ENCODE data around the gene OXT. TPM values are rescaled to one million over a fixed set of nuclear protein-coding genes. Genes with fewer than 3 reads are reported as not detected.

The OXT gene
- total and polyA plus RNA-seq, 2 of the 4 experiments (the other 2 are of a cell fraction), result not detected

DNA sequence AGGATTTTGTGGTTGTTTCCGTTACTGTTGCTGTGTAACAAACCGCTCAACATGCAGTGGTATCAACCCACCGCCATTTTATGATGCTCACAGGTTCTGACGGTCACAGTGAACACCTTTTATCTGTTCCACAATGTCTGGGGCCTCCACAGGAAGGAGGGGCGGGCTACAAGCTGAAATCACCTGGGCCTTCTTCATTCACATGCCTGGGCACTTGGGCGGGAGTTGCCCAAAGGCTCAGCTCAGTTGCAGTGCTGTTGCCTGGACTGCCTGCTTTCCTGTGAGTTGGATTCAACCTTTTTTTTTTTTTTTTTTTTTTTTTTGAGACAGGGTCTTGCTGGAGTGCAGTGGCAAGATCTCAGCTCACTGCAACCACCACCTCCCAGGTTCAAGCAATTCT is 29.8 kb downstream of the OXT start:
- ChIA-PET CTCF (no interaction called here), POLR2A (ENCODE audit: unreplicated experiment) (no interaction called here)
- Histone ChIP-seq H3K9me3 (ENCODE audit: control insufficient read depth, insufficient read depth, low read length) (no peaks in the 10 kb centered on the region), H3K56ac (ENCODE audit: extremely low read depth, insufficient read depth, low read length) (no peak overlapping the region), H2BK20ac (ENCODE audit: low read depth, low read length) (no peak overlapping the region), H3K4me3 (ENCODE audit: insufficient read depth, low read depth, low read length) (no peak overlapping the region), H3K9ac (ENCODE audit: low read depth, low read length) (no peak overlapping the region), H3K18ac (ENCODE audit: low read depth, low read length) (no peak overlapping the region), H3K4ac (ENCODE audit: low read depth, low read length) (no peak overlapping the region), H3K23ac (ENCODE audit: low read depth, low read length) (no peak overlapping the region), H3K36me3 (ENCODE audit: control insufficient read depth, insufficient read depth, low read length) (peaks cover 1% of the 10 kb centered on the region; the same call in 1 of the 2 replicates), H3K27ac (ENCODE audit: insufficient read depth, low read length) (no peak overlapping the region), H3K27me3 (ENCODE audit: control insufficient read depth, insufficient read depth, low read length) (no peaks in the 10 kb centered on the region; the same call in 1 of the 2 replicates), H3K4me1 (ENCODE audit: control insufficient read depth, insufficient read depth, low read length) (no peaks in the 10 kb centered on the region), H3K4me2 (ENCODE audit: low read depth, low read length) (no peak overlapping the region), H2AK9ac (replicated peaks; ENCODE audit: low read depth, low read length, poor library complexity) (no peak overlapping the region), H2BK120ac (ENCODE audit: low read depth, low read length) (no peak overlapping the region), H3K79me1 (ENCODE audit: low read depth in 1 of 2, low read length in 2 of 2) (no peaks in the 10 kb centered on the region), H4K91ac (ENCODE audit: insufficient read depth, low read depth, low read length) (no peak overlapping the region), H2AFZ (replicated peaks; ENCODE audit: low read length, poor library complexity) (peak overlapping the region; percentile 23), H2AK5ac (ENCODE audit: low read depth, low read length) (no peak overlapping the region), H4K5ac (ENCODE audit: low read depth, low read length) (no peak overlapping the region), H3K9me1 (ENCODE audit: insufficient read depth, low read length) (no peaks in the 10 kb centered on the region), H2BK5ac (ENCODE audit: low read depth, low read length, poor library complexity, severe bottlenecking) (no peak overlapping the region), H3K14ac (replicated peaks; ENCODE audit: low read depth, low read length) (no peak overlapping the region), H2BK15ac (ENCODE audit: low read depth, low read length) (no peak overlapping the region), H4K8ac (ENCODE audit: low read depth in 2 of 2, low read length in 2 of 2) (no peak overlapping the region), H4K20me1 (ENCODE audit: insufficient read depth, low read length) (no peaks in the 10 kb centered on the region)
- intact Hi-C loops (cut with micrococcal nuclease), result no loop called here
- no TSS peak for BruUV-seq (replicated peaks)
- dilution Hi-C loops (cut with HindIII; ENCODE audit: low sequenced_read_pairs, unreplicated experiment), result no loop called here
- DNase-seq, result no peak
- ATAC-seq (ENCODE audit: low read depth), result no peak
- no peak for TF ChIP-seq RFX5 (IDR thresholded peaks at IDR 0.05; ENCODE audit: low read depth, low read length)
- no peak for TF ChIP-seq RCOR1 (IDR thresholded peaks at IDR 0.05; ENCODE audit: insufficient replicate concordance, low read length)
- no peak for TF ChIP-seq MAZ (IDR thresholded peaks at IDR 0.05; ENCODE audit: borderline replicate concordance, low read depth, low read length)
- TF ChIP-seq MAFK (IDR thresholded peaks at IDR 0.05; ENCODE audit: low read depth, low read length), result no peak
- TF ChIP-seq SMC3 (IDR thresholded peaks at IDR 0.05; ENCODE audit: low read depth, low read length), result no peak
- TF ChIP-seq FOS (IDR thresholded peaks at IDR 0.05; ENCODE audit: low read depth, low read length), result no peak
- TF ChIP-seq CHD1 (IDR thresholded peaks at IDR 0.05; ENCODE audit: low read depth, low read length), result no peak
- no peak for TF ChIP-seq POLR2A (IDR thresholded peaks at IDR 0.05; ENCODE audit: low read depth, low read length)
- TF ChIP-seq RAD21 (IDR thresholded peaks at IDR 0.05; ENCODE audit: low read length), result no peak
- TF ChIP-seq, protein P1, sequence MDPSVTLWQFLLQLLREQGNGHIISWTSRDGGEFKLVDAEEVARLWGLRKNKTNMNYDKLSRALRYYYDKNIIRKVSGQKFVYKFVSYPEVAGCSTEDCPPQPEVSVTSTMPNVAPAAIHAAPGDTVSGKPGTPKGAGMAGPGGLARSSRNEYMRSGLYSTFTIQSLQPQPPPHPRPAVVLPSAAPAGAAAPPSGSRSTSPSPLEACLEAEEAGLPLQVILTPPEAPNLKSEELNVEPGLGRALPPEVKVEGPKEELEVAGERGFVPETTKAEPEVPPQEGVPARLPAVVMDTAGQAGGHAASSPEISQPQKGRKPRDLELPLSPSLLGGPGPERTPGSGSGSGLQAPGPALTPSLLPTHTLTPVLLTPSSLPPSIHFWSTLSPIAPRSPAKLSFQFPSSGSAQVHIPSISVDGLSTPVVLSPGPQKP (IDR thresholded peaks at IDR 0.05; ENCODE audit: borderline replicate concordance, low read depth, low read length), result no peak
- no peak for TF ChIP-seq CEBPB (IDR thresholded peaks at IDR 0.05; ENCODE audit: low read depth, low read length)
- TF ChIP-seq BHLHE40 (IDR thresholded peaks at IDR 0.05; ENCODE audit: low read depth, low read length), result no peak
- no peak for TF ChIP-seq MXI1 (IDR thresholded peaks at IDR 0.05; ENCODE audit: borderline replicate concordance, low read depth, low read length)
- TF ChIP-seq, protein P2, sequence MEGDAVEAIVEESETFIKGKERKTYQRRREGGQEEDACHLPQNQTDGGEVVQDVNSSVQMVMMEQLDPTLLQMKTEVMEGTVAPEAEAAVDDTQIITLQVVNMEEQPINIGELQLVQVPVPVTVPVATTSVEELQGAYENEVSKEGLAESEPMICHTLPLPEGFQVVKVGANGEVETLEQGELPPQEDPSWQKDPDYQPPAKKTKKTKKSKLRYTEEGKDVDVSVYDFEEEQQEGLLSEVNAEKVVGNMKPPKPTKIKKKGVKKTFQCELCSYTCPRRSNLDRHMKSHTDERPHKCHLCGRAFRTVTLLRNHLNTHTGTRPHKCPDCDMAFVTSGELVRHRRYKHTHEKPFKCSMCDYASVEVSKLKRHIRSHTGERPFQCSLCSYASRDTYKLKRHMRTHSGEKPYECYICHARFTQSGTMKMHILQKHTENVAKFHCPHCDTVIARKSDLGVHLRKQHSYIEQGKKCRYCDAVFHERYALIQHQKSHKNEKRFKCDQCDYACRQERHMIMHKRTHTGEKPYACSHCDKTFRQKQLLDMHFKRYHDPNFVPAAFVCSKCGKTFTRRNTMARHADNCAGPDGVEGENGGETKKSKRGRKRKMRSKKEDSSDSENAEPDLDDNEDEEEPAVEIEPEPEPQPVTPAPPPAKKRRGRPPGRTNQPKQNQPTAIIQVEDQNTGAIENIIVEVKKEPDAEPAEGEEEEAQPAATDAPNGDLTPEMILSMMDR (conservative IDR thresholded peaks at IDR 0.05; ENCODE audit: low read depth, low read length), result no peak
- WGBS, 2 experiments (ENCODE audit: extremely low coverage in 2 of 2, insufficient read length in 1 of 2), result 40% methylated on average over 1 of the region's 6 CpGs; no CpG with 5 or more reads in 1 of the 2 experiments
- in situ Hi-C loops (cut with MboI; ENCODE audit: low sequenced_read_pairs), result no loop called here

Measured in IMR-90 (cell line).